Measurements from ENCODE around the gene SPESP1. TPM values are rescaled to one million over a fixed set of nuclear protein-coding genes. Genes with fewer than 3 reads are reported as not detected.

SPESP1 gene
- total RNA-seq, 1 donor from 2014 or later = not detected

GRCh38 chr15:68987676-68988075 is 57.4 kb downstream of the SPESP1 start:
- H3K4me1 Mint-ChIP-seq = peaks cover 41% of the 10 kb centered on the region
- no peaks in the 10 kb centered on the region for H3K36me3 Mint-ChIP-seq
- no peak overlapping the region for H3K27ac Mint-ChIP-seq
- no peak overlapping the region for H3K4me3 Mint-ChIP-seq
- DNase-seq (ENCODE audit: low spot score in 2 of 2, unreplicated experiment in 2 of 2) = no peak
- peaks cover 27% of the 10 kb centered on the region for H3K27me3 Mint-ChIP-seq (ENCODE audit: low read depth)
- no peaks in the 10 kb centered on the region for H3K9me3 Mint-ChIP-seq
- no peak for TF ChIP-seq CTCF (IDR thresholded peaks at IDR 0.05; ENCODE audit: unreplicated experiment)

GRCh38 chr15:68989541-68990230 is 59.4 kb downstream of the SPESP1 start:
- H3K4me1 Mint-ChIP-seq = peaks cover 26% of the 10 kb centered on the region
- DNase-seq (ENCODE audit: low spot score in 2 of 2, unreplicated experiment in 2 of 2) = no peak
- no peak for TF ChIP-seq CTCF (IDR thresholded peaks at IDR 0.05; ENCODE audit: unreplicated experiment)
- H3K36me3 Mint-ChIP-seq = no peaks in the 10 kb centered on the region
- no peak overlapping the region for H3K27ac Mint-ChIP-seq
- no peak overlapping the region for H3K4me3 Mint-ChIP-seq
- H3K9me3 Mint-ChIP-seq = no peaks in the 10 kb centered on the region
- H3K27me3 Mint-ChIP-seq (ENCODE audit: low read depth) = peaks cover 30% of the 10 kb centered on the region

- Mint-ChIP-seq H3K4me1 (peaks cover 25% of the 10 kb centered on the region), H3K27me3 (ENCODE audit: low read depth) (peaks cover 35% of the 10 kb centered on the region), H3K27ac (no peak overlapping the region), H3K36me3 (no peaks in the 10 kb centered on the region), H3K9me3 (no peaks in the 10 kb centered on the region), H3K4me3 (no peak overlapping the region)
- no peak for TF ChIP-seq CTCF (IDR thresholded peaks at IDR 0.05; ENCODE audit: unreplicated experiment)
- no peak for DNase-seq (ENCODE audit: low spot score in 2 of 2, unreplicated experiment in 2 of 2)
Observed at GRCh38 chr15:68990231-68990991, 60.1 kb downstream of the SPESP1 start.

- no peak for TF ChIP-seq CTCF (IDR thresholded peaks at IDR 0.05; ENCODE audit: unreplicated experiment)
- H3K27me3 Mint-ChIP-seq (ENCODE audit: low read depth) = peaks cover 36% of the 10 kb centered on the region
- no peaks in the 10 kb centered on the region for H3K9me3 Mint-ChIP-seq
- H3K4me3 Mint-ChIP-seq = no peak overlapping the region
- no peaks in the 10 kb centered on the region for H3K36me3 Mint-ChIP-seq
- H3K4me1 Mint-ChIP-seq = peaks cover 25% of the 10 kb centered on the region
- H3K27ac Mint-ChIP-seq = peak overlapping the region; percentile 84
- no peak for DNase-seq (ENCODE audit: low spot score in 2 of 2, unreplicated experiment in 2 of 2)
Observed at GRCh38 chr15:68990992-68991500, 60.7 kb downstream of the SPESP1 start.

GRCh38 chr15:68991723-68992122 is 61.4 kb downstream of the SPESP1 start:
- peaks cover 25% of the 10 kb centered on the region for H3K4me1 Mint-ChIP-seq

More at GRCh38 chr15:68991723-68992122, 61.4 kb downstream of the SPESP1 start:
- DNase-seq (ENCODE audit: low spot score in 2 of 2, unreplicated experiment in 2 of 2) = peak in 1 of 2 experiments; percentile 54
- peaks cover 34% of the 10 kb centered on the region for H3K27me3 Mint-ChIP-seq (ENCODE audit: low read depth)
- H3K36me3 Mint-ChIP-seq = no peaks in the 10 kb centered on the region
- H3K27ac Mint-ChIP-seq = peak overlapping the region; percentile 84
- H3K4me3 Mint-ChIP-seq = no peak overlapping the region
- H3K9me3 Mint-ChIP-seq = no peaks in the 10 kb centered on the region
- no peak for TF ChIP-seq CTCF (IDR thresholded peaks at IDR 0.05; ENCODE audit: unreplicated experiment)

All from mesothelial cell of epicardium (in vitro differentiated cells).